SK-N-DZ (cell line): ENCODE data around the gene RHNO1. TPM values are rescaled to one million over a fixed set of nuclear protein-coding genes. Genes with fewer than 3 reads are reported as not detected.

Experiments
- DNase-seq: peaks from one replicate; pipeline ENCODE4 v3.0.0-alpha.2; 2015; ENCODE audit warnings: low spot score
- polyA plus RNA-seq, 2 experiments: library from polyadenylated mRNA; depleted of rRNA; stranded (reverse); fragments of >200 nt; gene quantifications; 2 replicates each; pipeline ENCODE4 v1.2.3, GENCODE V29; 2014

The RHNO1 gene, protein sequence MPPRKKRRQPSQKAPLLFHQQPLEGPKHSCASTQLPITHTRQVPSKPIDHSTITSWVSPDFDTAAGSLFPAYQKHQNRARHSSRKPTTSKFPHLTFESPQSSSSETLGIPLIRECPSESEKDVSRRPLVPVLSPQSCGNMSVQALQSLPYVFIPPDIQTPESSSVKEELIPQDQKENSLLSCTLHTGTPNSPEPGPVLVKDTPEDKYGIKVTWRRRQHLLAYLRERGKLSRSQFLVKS
- polyA plus RNA-seq (2014; cell fraction: cytosol; rRNA removed), result 88.7 and 92.9 TPM in 2 replicates
- polyA plus RNA-seq (2014; cell fraction: nucleus; rRNA removed), result 21.5 and 35.5 TPM in 2 replicates

DNA sequence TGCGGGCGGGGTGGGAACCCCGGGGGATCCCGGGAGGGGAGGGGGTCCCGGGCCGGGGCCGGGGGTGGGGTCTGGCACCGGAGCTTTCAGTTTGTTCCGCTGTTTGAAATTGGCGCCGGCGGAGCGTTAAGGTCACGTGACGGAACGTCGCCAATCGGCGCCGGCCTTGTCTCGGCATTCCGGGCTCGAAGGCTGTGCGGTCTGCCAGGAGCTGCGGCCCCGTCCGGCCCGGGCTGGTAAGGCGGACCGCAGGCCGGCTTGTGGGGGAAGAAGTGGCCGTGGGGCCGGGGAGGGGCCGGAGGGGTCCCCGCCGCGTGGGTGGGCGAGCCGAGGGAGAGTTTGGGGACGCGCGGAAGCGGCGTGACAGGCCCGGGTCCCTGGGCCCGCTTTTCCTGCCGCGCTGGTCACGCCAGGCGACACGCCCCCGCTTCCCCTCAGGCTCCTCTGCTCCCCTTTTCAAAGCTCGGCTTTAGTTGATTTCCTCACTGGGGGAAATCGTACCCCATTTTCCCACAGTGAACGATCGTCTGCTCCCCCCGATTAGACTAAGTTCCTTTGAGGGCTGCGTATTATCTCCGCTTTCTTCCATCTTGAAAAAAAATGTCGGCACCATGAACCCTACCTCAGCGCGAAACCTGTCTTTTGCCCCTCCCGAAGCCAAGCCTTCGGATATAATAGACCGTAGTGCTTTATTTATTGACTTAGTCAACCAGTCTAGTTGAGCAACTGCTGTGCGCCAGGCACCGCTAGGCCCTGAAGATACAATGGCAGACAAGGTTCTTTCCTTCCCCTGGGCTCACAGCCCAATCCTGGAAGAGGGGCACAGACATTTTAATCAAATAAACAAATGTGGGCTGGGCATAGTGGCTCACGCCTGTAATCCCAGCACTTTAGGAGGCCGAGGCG is at the start of gene RHNO1, which contains the start of gene FOXM1:
TSS of gene RHNO1 (plus strand) at position 177 of the 906 bp plus-strand sequence. CDS start 8,144 bp downstream, outside the sequence.
TSS of gene FOXM1 (minus strand) at position 128 of the 906 bp plus-strand sequence. CDS start 2,696 bp downstream, outside the sequence.
- peak; percentile 91 for DNase-seq

DNA sequence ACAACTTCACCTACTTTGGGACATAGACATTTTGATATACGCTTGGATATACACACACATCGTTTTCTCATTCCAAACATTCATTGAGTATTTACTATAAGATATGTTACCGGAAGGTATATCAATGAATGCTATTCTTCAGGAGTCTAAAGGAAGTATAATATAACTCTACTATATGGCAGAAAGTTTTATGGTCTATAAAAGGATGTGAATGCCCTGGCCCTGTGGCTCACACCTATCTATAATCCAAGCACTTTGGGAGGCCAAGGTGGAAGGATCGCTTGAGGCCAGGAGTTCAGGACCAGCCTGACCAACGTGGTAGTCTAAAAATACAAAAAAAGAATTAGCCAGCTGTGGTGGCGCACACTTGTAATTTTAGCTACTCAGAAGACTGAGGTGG is 47.7 kb upstream of the RHNO1 start:
- DNase-seq, result no peak

DNA sequence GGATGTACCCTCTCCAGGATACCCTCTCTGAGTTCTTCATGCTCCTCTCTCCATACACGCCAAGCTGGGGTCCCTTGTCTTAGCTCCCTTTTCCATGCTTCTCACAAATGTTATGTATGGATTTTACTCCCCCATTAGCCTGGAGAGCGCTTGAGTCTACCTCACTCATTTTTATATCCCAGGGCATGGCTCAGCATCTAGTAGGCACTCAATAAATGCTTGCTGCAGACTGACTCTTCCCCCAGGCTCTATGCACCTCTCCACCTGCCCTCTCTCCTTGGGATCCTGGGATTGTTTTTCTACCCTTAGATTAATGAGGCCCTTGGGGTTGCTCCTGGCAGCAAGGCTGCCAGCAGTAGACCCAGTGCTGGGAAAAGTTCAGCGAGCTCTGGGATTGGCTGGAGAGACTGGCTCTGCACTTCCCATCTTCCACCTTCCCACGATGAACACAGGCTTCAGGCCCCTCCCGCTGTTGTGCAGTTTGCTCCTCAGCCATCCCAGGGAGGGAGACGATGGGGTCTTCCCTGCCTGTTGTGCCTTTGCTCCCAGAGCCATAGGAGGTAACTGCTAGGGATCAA is 44.4 kb upstream of the RHNO1 start:
- DNase-seq, result no peak

DNA sequence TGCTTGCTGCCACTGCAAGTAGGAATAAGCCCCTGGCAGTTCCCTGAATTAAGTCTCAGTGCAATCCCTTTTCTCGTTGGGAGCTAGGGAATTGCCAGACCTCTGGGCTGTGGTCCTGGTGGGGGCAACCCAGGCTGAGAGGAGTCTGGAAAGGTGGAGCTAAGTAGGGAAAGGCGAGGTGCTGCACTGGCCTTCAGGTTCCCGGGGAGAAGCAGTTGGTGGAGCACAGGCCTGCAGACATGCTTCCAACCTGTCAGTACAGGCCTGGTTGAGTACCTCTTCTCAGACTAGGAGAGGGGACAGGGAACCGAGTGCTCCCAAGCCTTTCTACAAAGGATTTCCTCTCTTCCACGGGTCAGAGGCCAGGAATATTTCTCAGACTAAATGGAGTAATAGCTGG is 43.7 kb upstream of the RHNO1 start:
- no peak for DNase-seq

DNA sequence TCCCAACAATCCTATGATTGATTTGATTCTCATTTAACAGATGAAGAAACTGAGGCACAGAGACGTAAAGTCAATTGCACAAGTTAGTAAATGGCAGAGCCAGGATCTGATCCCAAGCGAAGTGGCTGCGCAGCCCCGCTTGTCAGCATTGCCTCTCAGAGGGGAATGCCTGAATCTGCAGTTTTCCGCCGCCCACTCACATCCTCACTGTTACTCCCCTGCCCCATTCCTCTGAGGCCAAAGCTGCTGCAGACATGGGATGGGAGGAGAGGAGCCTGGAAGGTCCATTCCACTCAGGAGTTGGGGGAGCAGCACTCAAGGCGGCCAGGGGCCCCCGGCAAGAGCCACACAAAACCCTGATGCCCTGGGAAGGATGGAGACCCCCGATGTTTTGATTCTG is 43.2 kb upstream of the RHNO1 start:
- DNase-seq, result no peak

DNA sequence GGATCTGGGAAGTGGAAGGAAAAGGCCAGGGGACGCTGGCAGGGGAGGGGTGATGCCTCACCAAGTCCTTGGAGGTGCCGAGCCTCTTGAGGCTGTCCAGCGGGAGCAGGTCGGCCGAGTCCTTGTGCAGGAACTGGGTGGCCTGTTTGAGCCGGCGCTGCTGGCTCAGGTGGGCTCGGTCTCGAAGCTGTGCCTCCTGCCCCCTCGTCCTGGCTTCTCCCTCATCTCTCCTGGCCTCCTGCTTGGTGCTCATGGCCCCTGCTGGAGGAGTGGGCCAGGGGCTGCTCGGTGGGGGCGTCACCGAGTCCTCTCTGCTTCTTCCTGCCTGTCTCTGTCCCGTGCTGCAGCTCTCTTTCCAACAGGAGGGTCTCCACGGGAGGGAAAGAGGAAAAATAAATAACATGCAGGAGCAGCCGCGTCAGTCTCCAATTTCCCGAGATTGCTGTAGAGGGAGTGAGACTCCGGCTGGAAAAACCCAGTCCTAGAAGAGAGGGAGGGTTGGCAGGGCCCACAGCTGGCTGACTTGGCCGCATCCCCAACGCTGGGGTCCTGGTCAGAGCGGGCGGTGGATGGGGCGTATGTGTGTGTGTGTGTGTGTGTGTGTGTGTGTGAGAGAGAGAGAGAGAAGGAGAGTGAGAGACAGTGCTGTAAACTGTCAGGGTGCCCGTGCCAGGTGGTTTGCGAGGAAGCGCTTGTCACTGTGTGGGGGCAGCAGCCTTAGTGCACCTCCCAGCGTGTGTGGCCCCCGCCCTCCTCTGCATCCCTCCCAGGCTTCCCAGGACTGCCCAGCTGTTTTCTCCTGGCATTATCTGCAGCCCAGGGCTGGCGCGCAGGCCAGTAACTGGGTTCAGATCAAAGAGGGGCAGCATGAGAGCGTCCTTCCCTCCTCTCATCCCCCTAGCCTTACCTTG is 42.2 kb upstream of the RHNO1 start, which contains the start of gene NRIP2:
TSS of gene NRIP2 (minus strand) at position 455 of the 911 bp plus-strand sequence. CDS start at position 403, 52 bp downstream.
- DNase-seq, result no peak

DNA sequence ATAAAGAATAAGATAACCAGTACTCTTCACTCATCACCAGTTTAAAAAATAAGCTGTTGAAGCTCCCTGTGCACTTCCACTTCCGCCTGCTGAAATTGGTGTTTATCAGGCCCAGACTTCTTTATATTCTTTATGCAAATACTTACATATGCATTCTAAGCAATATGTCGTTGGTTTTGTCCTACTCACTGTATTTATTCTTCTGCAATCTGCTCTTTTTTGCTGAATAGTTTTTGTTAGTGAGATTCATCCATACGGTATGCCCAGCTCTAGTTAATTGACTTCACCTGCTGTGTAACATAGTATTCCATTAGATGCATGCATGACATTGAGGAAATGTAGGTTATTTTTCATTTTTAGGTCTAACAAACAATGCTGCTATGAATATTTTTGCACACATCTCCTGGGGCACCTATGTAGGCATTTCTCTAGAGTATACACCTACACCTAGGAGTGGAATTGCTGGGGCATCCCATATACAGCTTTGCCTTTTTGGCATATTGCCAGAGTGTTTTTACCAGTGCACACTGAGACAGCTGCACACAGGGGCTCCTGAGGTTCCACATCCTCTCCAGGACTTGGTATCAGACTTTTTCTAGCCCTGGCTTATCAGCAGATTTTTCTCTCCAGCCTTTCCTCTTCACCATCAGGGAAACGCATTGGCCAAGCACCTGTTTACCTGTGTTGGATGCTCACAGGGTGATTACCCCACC is 41.2 kb upstream of the RHNO1 start:
- DNase-seq, result no peak

DNA sequence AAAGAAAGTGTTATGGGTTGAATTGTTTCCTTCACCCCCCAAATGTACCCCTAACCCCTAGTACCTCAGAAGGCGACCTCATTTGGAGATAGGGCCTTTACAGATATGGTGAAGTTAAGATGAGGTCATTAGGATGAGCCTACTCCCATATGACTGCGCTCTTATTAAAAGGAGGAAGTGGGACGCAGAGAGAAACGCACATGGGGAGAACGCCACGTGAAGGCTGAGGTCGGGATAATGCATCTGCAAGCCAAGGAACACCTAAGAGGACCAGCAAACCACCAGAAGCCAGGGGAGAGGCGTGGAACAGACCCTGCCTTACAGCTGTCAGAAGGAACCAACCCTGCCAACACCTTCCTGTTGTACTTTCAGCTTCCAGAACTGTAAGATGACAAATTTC is 40.4 kb upstream of the RHNO1 start:
- DNase-seq, result no peak

DNA sequence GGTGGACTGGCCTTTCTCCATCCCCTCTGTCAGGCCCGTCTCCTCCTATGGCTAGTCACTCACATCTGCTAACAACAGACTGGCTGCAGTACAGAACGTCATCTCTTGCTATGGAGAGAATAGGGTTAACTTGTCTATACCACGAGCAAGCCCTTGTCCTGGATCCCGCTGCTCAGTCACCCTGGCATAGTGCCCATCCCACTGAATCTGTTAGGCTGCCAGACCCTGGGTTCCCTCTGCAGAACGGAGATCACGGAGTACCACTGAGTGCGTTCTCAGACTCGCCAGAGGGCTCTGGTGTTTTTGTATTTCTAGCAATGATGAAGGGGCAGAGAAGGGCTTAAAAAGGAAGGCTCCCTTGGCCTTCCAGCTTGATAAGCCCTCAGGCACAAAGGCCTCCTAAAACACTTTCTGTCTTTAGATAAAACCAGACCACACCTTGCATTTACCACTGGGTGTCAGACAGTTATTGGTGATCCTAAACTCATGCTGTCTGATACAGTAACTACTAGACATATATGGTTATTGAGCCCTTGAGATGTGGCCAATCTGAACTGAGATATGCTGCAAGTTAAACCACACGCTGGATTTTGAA is 35.9 kb upstream of the RHNO1 start:
- no peak for DNase-seq

DNA sequence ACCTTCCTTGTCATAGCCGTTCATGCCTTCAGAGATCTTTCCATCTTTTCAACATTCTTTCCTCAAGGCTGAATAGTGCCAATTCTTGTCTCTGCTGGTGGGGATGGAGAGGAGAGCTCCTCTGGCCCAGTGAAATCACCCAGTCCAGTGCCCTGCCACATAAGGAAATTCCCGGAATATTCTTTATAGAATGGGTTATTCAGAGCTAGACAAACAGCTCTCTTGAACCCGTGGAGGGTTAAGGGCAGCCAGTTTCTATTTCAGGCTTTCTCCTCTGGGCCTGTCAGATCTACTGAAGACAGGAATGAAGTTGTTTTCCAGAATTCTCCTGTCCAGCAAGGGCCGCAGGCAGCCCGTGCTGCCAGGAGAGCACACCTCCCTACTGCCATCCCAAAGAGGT is 34.1 kb upstream of the RHNO1 start:
- no peak for DNase-seq

DNA sequence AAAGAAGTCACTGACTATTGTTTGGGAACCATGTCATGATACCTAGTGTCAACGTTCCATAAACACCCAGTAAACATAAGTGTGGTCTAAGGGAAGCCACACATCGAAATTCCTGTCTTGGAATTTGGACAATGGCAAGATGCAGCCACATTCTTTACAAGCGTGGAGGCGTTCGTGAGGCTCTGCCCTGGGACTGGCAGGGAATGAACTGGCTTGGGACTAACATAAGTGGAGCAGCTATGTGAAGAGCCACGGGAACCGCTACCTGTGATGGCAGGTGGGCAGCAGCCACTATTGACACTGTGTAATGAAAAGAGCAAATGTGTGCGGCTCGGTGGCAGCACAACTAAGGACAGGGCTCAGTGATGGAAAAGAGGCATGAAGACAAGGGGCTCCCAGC is 32.2 kb upstream of the RHNO1 start:
- DNase-seq, result no peak

DNA sequence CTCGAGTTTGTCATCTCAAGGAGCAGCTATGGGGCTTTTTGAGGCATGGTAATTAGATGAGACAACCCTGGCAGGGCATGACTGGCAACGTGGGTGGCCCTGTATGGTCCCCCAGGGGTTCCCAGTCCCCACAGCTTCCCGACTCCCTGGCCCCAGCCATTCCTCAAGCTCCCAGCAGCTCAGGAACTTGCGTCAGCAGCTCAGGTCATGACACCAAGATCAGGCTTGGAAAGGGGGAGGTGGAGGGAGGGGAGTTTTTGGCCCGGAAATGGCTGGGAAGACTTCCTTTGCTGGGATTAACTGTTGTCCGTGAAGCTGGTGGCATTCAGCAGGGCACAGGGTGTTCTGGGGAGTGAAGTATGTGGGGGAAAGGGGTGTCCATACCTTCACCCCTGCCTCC is 31.7 kb upstream of the RHNO1 start:
- DNase-seq, result no peak

DNA sequence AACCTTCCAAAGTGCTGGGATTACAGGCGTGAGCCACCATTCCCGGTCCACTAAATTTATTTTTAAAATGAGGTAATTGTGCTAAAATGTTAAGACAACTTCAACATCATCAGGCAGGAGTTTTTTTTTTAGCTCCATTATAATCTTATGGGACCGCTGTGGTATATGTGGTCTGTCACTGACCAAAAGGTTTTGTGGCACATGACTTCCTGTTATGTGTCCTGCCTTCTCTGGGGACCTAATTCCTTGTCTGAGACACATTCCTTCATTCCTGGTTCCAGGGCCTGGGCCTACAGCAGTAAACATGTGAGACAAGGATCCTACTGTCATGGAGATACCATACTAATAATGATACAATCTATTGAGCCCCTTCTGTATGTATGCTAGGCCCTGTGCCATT is 25.1 kb upstream of the RHNO1 start:
- DNase-seq, result no peak

DNA sequence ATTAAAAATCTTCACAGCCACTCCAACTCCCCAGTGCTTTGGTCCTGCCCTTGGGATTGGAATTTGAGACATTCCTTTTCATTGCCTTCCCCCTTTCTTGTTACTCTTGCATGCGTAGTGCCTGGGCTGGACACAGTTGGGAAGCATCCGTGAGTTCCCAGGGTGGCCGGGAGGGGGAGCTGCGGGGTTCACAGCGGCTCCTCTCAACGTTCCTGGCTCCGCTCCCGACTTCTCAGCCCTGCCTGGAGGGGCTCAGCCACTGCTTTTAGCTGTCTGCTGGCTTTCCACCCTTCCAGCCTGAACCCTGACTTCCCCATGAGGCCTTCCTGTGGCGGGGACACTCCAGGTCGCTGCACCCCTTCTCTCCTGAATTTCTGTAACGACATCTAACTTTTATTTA is 23.4 kb upstream of the RHNO1 start:
- peak; percentile 80 for DNase-seq

DNA sequence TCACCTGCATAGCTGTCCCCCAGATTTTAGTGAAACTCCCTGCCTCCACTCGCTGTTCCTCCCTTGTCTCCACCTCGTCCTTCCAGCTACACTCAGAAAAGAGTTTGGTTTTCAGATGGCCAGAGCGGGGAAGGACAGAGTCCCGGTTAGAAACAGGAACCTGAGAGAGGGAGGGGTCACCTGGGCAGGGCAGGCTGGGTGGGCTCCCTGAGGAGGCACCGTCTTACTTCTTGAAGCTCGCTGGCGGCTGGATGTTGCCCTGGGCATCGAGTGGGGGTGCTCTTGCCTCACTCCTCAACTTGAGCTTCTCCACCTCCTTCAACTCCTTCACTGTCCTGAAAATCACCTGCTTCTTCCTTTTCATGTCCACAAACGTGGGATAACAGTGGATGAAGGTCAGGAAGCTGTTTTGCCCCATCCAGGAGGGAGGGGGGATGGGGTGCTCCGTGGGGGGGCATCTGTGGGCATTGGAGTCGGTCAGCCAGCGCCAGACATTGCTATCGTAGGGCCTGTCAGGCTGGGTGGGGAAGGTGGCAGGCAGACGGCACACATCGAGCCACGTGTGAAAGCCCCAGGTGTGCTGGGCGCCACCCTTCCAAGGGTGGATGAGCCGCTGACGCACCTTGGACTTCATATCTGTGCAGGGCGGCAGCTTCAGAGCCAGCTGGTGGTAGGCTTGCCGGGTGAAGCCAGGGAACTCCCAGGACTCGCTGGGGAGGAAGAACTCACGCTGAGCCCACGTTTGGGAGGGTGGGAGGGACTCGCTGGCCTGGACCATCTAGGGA is 22.2 kb upstream of the RHNO1 start:
- DNase-seq, result no peak

DNA sequence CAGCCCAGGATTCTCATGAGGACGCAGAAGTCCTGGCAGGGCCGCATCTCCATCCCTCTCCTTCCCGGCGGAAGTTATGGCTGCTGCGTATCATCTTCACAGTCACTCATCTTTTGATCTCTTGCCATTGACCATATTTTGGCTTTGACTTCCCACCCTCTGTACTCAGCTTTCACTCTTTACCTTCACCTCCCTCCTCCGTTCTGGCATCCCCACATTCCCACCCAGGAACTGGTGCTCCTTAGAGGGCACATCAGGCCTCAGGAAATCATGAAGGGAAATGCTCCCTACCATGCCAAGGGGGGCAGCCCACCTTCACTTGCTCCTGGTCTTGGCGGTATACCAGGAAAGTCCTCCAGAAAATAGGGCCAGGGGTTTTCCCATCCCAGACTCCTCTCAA is 21.5 kb upstream of the RHNO1 start:
- DNase-seq, result no peak

DNA sequence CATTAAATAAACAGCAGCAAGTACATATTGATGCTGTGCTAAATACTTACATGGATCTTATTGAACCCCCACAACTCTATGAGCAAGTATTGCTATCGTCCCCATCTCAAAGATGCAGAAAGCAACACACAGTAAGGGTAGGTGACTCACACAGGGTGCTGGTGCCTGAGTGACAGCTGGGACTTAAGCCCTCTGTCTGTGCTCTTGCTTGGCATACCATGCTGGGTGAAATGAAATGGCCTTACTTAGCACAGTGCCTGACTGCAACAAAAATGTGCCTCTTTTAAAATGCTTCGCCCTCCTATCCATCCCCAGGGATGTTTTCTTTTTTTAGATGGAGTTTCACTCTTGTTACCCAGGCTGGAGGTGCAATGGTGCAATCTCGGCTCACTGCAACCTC is 21.0 kb upstream of the RHNO1 start:
- DNase-seq, result no peak

DNA sequence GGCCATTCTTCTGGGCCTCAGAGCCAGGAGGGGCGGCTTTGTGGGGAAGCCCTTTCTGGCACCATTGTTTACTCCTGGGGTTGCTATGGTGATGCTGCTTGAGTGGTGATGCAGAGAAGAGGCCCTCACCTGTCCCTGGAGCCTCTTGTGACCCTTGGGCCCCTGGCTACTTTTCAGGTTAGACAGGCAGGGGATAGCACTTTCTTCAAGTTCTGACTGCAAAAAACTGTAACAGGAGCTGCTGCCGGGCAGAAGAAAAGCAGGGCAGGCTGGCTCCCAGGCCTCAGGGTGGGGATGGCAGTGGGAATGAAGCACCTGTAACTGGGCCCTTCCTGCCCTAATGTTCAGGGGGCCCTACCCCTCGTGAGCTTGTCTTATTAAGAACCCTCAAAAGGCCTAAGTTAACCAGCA is 20.0 kb upstream of the RHNO1 start, which contains the start of gene TEX52:
TSS of gene TEX52 (minus strand) at position 19 of the 411 bp plus-strand sequence. CDS start at position 6, 13 bp downstream.
- no peak for DNase-seq

DNA sequence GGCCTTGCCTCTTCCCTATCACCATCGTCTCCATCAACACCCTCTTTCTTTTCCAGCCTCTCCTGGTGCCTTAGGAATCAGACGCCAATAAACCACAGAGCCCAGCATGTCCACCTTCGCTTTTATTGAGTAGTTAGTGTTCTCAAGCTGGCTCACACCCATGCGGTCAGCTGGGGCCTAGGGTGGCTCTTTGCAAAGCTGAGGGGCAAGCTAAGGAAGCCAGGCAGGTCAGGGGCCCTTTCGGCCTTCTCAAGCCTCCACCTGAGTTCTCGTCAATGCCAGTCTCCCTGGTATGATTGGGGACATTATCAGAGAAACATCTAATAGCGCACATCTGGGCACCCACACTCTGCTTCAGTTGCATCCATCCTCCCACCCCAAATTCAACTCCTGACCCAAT is 19.4 kb upstream of the RHNO1 start:
- DNase-seq, result no peak
